GM12878 (cell line): Measurements from ENCODE around the gene SPSB2. TPM values are rescaled to one million over a fixed set of nuclear protein-coding genes. Genes with fewer than 3 reads are reported as not detected.

Source experiments
- ATAC-seq: fragments of 200-7000 bp; cut with Tn5 transposase; 3 replicates; pipeline ENCODE4 v1.9.1; 2020; ENCODE audit warnings: mild to moderate bottlenecking, moderate library complexity
- BruUV-seq: library from RNA; stranded (reverse); fragments of 400-500 nt; replicated peaks from 2 replicates; lab custom pipeline; 2021; lab: Mats Ljungman, UMichigan
- CTCF ChIA-PET: fragments of 300-600 bp; sonication (Branson Sonifier 250); formaldehyde crosslinking; extraction: SDS; loops from one replicate; lab custom pipeline; 2021; ENCODE audit warnings: inconsistent platforms; lab: Yijun Ruan, JAX
- POLR2A ChIA-PET: fragments of 350-600 bp; formaldehyde crosslinking; extraction: SDS; loops from one replicate; lab custom pipeline; 2021; ENCODE audit warnings: inconsistent platforms; lab: Charles Lee
- RAD21 ChIA-PET: fragments of 300-600 bp; sonication (Branson Sonifier 250); formaldehyde crosslinking; loops from one replicate; lab custom pipeline; 2023; ENCODE audit warnings: antibody characterized with exemption; ENCODE audit not compliant: unreplicated experiment; lab: Charles Lee
- SMC1A ChIA-PET: fragments of 300-600 bp; sonication (Branson Sonifier 250); formaldehyde crosslinking; loops from one replicate; lab custom pipeline; 2023; ENCODE audit not compliant: unreplicated experiment, uncharacterized antibody; lab: Charles Lee
- DNase-seq: peaks from one replicate; pipeline ENCODE4 v3.0.0-alpha.2; 2011; ENCODE audit warnings: low read depth, low spot score
- FAIRE-seq: peaks from 3 replicates; lab custom pipeline; 2011; peaks lifted over from hg19 to GRCh38; lab: Jason Lieb, UNC
- H2AFZ ChIP-seq: 2 replicates; pipeline ENCODE4 v1.6.0; 2011; ENCODE audit warnings: low read depth, low read length, control low read depth; ENCODE audit not compliant: control insufficient read depth
- H3K27ac ChIP-seq: 2 replicates; pipeline ENCODE4 v1.5.1; 2011; ENCODE audit warnings: control low read depth; ENCODE audit not compliant: control insufficient read depth, insufficient read depth
- H3K27me3 ChIP-seq, 2 experiments: replicated peaks in 1 of 2; 2 replicates each; pipeline versions ENCODE4 v1.6.0 to v1.6.1; 2011; ENCODE audit warnings: low read length in 1 of 2; ENCODE audit not compliant: control insufficient read depth in 2 of 2, insufficient read depth in 2 of 2
- H3K36me3 ChIP-seq, 2 experiments: 2 replicates each; pipeline ENCODE4 v1.5.1; 2011; ENCODE audit warnings: low read length in 1 of 2; ENCODE audit not compliant: control insufficient read depth in 2 of 2, insufficient read depth in 2 of 2
- H3K4me1 ChIP-seq: 2 replicates; pipeline ENCODE4 v1.6.1; 2011; ENCODE audit warnings: mild to moderate bottlenecking, low read length, moderate library complexity, mixed read lengths; ENCODE audit not compliant: control insufficient read depth, insufficient read depth
- H3K4me2 ChIP-seq: 2 replicates; pipeline ENCODE4 v1.6.0; 2011; ENCODE audit warnings: control low read depth; ENCODE audit not compliant: control insufficient read depth, insufficient read depth
- H3K4me3 ChIP-seq: fragments of 200-600 bp; sonication (generic); 2 replicates; pipeline ENCODE4 v1.5.1; 2016
- H3K79me2 ChIP-seq: 2 replicates; pipeline ENCODE4 v1.6.0; 2011; ENCODE audit warnings: low read length; ENCODE audit not compliant: control insufficient read depth, insufficient read depth
- H3K9ac ChIP-seq: 2 replicates; pipeline ENCODE4 v1.8.0; 2011; ENCODE audit warnings: low read length, control low read depth, mixed read lengths; ENCODE audit not compliant: control insufficient read depth, insufficient read depth
- H3K9me3 ChIP-seq: replicated peaks from 3 replicates; pipeline ENCODE4 v1.5.1; 2011; ENCODE audit warnings: mild to moderate bottlenecking, low read length; ENCODE audit not compliant: control insufficient read depth, insufficient read depth
- H4K20me1 ChIP-seq: 2 replicates; pipeline ENCODE4 v1.6.0; 2011; ENCODE audit not compliant: control insufficient read depth, insufficient read depth
- BMI1 ChIP-seq: fragments of 450-650 bp; IDR thresholded peaks from 2 replicates; pipeline ENCODE4 v1.6.1; 2016; ENCODE audit warnings: mild to moderate bottlenecking, moderate library complexity, borderline replicate concordance
- CBX3 ChIP-seq: fragments of 200-600 bp; sonication (generic); IDR thresholded peaks from 2 replicates; pipeline ENCODE4 v1.6.1; 2016; ENCODE audit warnings: low read depth, borderline replicate concordance
- EGR1 ChIP-seq, 2 experiments: IDR thresholded peaks; 1 replicate in 1 of 2; 2 replicates in 1 of 2; pipeline ENCODE4 v1.6.1; 2011 to 2012; ENCODE audit warnings: low read depth in 2 of 2, low read length in 2 of 2, borderline replicate concordance in 1 of 2, mild to moderate bottlenecking in 1 of 2, moderate library complexity in 1 of 2
- EZH2 ChIP-seq: IDR thresholded peaks from 2 replicates; pipeline ENCODE4 v1.6.1; 2012; ENCODE audit warnings: low read depth, mild to moderate bottlenecking, control low read depth, inconsistent platforms, low read length, borderline replicate concordance; ENCODE audit not compliant: control insufficient read depth
- HDAC2 ChIP-seq: fragments of 200-600 bp; sonication (generic); IDR thresholded peaks from 2 replicates; pipeline ENCODE4 v1.6.1; 2017
- KDM1A ChIP-seq: fragments of 200-600 bp; sonication (generic); IDR thresholded peaks from 2 replicates; pipeline ENCODE4 v1.6.1; 2016; ENCODE audit warnings: borderline replicate concordance
- POU2F2 ChIP-seq: IDR thresholded peaks from 3 replicates; pipeline ENCODE4 v1.6.1; 2011; ENCODE audit warnings: low read depth, mild to moderate bottlenecking, low read length, borderline replicate concordance
- RAD21 ChIP-seq: IDR thresholded peaks from 2 replicates; pipeline ENCODE4 v1.6.1; 2011; ENCODE audit warnings: mild to moderate bottlenecking, low read depth, low read length, moderate library complexity; ENCODE audit not compliant: insufficient read depth
- RB1 ChIP-seq: fragments of 450-650 bp; formaldehyde crosslinking; IDR thresholded peaks from 2 replicates; pipeline ENCODE4 v1.6.1; 2017; ENCODE audit warnings: mild to moderate bottlenecking, borderline replicate concordance
- RFX5 ChIP-seq: IDR thresholded peaks from 2 replicates; pipeline ENCODE4 v1.6.1; 2011; ENCODE audit warnings: low read depth, low read length, improper control_type of control experiment
- TARDBP ChIP-seq: IDR thresholded peaks from 2 replicates; pipeline ENCODE4 v1.6.1; 2016; ENCODE audit warnings: borderline replicate concordance
- YBX1 ChIP-seq: fragments of 450-650 bp; IDR thresholded peaks from 2 replicates; pipeline ENCODE4 v1.6.1; 2016; ENCODE audit warnings: antibody characterized with exemption
- WGBS: methylation state at CpG from one replicate; pipeline ENCODE4 v1.1.6; 2016; ENCODE audit warnings: low lambda C conversion rate; ENCODE audit not compliant: insufficient replicate concordance, insufficient coverage; ENCODE audit errors: missing lambda C conversion rate; 5-methylcytosine and 5-hydroxymethylcytosine counted together
- in situ Hi-C: fragments of 300-500 bp; cut with MboI; formaldehyde crosslinking; loops from 9 replicates; pipeline ENCODE4 v1.14.3; 2018; ENCODE audit warnings: mixed read lengths
- intact Hi-C: fragments of 100-400 bp; cut with micrococcal nuclease; formaldehyde crosslinking; loops from one replicate; pipeline ENCODE4 v1.14.2; 2022; ENCODE audit not compliant: unreplicated experiment
- polyA plus RNA-seq, 11 experiments: library from polyadenylated mRNA; depleted of rRNA in 4 of 11; unstranded in 6 of 11; stranded (reverse) in 5 of 11; fragments of >200 nt; fragmentation: Nextera tagmentation in 4 of 11; fragmentation: Illumina TruSeq in 1 of 11; extraction: Ambion mirVana in 4 of 11; extraction: Trizol in 1 of 11; gene quantifications; 1 replicate in 1 of 11; 2 replicates in 10 of 11; pipeline versions ENCODE4 v1.2.1 to v1.2.3, GENCODE V29; 2011 to 2016; ENCODE audit warnings: inconsistent platforms in 2 of 11, missing spikeins in 2 of 11, low read depth in 1 of 11
- total RNA-seq, 4 experiments: library from RNA; depleted of rRNA in 3 of 4; stranded (reverse); fragments of >200 nt in 3 of 4; fragmentation: Illumina TruSeq in 1 of 4; extraction: Trizol in 1 of 4; gene quantifications; 2 replicates each; pipeline versions ENCODE4 v1.2.1 to v1.2.3, GENCODE V29; 2013 to 2021
- TF ChIP-seq, protein P1 (sequence below): fragments of 150-350 bp; IDR thresholded peaks from 2 replicates; pipeline ENCODE4 v1.6.1; 2016; ENCODE audit warnings: low read depth, low read length
- TF ChIP-seq, protein P2 (sequence below): IDR thresholded peaks from 2 replicates; pipeline ENCODE4 v1.6.1; 2011; ENCODE audit warnings: low read depth, mild to moderate bottlenecking, low read length, moderate library complexity, borderline replicate concordance; ENCODE audit errors: extremely low read depth
- TF ChIP-seq, protein P3 (sequence below): IDR thresholded peaks from 2 replicates; pipeline ENCODE4 v1.6.1; 2012; ENCODE audit warnings: improper control_type of control experiment, low read depth, low read length; ENCODE audit not compliant: insufficient replicate concordance

SPSB2 gene
- total and polyA plus RNA-seq, 10 of the 15 experiments (the other 5 are each of a cell fraction or from before 2014, with no cell fraction given), result 0.08 to 5.6 (median 2.7) TPM

DNA sequence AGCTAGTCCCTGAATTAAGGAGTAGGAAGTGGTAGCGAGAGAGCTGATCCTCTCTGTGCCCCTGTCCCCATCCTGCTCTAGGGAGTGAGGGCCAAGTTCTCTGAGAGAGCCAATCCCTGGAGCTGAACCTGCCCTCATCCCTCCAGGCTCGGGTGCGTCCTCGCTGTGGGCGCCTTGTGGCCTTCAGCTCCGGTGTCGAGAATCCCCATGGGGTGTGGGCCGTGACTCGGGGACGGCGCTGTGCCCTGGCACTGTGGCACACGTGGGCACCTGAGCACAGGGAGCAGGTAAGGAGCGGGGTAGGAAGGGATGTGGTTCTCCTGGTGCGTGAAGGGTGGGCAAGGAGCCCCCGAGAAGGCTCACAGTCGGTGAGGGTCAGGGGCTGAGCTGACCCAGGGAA lies 34.2 kb downstream of the SPSB2 start:
- no peak for FAIRE-seq
- no TSS peak for BruUV-seq
- TF ChIP-seq RAD21 (no peak), KDM1A (no peak), YBX1 (no peak), RFX5 (no peak), EZH2 (no peak), RB1 (no peak), BMI1 (no peak), CBX3 (no peak), EGR1 (IDR thresholded peaks at IDR 0.05; ENCODE audit: borderline replicate concordance in 1 of 2, low read depth in 2 of 2, low read length in 2 of 2) (no peak), TARDBP (no peak), POU2F2 (no peak), HDAC2 (no peak)
- TF ChIP-seq, protein P1, sequence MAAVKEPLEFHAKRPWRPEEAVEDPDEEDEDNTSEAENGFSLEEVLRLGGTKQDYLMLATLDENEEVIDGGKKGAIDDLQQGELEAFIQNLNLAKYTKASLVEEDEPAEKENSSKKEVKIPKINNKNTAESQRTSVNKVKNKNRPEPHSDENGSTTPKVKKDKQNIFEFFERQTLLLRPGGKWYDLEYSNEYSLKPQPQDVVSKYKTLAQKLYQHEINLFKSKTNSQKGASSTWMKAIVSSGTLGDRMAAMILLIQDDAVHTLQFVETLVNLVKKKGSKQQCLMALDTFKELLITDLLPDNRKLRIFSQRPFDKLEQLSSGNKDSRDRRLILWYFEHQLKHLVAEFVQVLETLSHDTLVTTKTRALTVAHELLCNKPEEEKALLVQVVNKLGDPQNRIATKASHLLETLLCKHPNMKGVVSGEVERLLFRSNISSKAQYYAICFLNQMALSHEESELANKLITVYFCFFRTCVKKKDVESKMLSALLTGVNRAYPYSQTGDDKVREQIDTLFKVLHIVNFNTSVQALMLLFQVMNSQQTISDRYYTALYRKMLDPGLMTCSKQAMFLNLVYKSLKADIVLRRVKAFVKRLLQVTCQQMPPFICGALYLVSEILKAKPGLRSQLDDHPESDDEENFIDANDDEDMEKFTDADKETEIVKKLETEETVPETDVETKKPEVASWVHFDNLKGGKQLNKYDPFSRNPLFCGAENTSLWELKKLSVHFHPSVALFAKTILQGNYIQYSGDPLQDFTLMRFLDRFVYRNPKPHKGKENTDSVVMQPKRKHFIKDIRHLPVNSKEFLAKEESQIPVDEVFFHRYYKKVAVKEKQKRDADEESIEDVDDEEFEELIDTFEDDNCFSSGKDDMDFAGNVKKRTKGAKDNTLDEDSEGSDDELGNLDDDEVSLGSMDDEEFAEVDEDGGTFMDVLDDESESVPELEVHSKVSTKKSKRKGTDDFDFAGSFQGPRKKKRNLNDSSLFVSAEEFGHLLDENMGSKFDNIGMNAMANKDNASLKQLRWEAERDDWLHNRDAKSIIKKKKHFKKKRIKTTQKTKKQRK, result no peak
- TF ChIP-seq, protein P2, sequence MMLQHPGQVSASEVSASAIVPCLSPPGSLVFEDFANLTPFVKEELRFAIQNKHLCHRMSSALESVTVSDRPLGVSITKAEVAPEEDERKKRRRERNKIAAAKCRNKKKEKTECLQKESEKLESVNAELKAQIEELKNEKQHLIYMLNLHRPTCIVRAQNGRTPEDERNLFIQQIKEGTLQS, result no peak
- TF ChIP-seq, protein P3, sequence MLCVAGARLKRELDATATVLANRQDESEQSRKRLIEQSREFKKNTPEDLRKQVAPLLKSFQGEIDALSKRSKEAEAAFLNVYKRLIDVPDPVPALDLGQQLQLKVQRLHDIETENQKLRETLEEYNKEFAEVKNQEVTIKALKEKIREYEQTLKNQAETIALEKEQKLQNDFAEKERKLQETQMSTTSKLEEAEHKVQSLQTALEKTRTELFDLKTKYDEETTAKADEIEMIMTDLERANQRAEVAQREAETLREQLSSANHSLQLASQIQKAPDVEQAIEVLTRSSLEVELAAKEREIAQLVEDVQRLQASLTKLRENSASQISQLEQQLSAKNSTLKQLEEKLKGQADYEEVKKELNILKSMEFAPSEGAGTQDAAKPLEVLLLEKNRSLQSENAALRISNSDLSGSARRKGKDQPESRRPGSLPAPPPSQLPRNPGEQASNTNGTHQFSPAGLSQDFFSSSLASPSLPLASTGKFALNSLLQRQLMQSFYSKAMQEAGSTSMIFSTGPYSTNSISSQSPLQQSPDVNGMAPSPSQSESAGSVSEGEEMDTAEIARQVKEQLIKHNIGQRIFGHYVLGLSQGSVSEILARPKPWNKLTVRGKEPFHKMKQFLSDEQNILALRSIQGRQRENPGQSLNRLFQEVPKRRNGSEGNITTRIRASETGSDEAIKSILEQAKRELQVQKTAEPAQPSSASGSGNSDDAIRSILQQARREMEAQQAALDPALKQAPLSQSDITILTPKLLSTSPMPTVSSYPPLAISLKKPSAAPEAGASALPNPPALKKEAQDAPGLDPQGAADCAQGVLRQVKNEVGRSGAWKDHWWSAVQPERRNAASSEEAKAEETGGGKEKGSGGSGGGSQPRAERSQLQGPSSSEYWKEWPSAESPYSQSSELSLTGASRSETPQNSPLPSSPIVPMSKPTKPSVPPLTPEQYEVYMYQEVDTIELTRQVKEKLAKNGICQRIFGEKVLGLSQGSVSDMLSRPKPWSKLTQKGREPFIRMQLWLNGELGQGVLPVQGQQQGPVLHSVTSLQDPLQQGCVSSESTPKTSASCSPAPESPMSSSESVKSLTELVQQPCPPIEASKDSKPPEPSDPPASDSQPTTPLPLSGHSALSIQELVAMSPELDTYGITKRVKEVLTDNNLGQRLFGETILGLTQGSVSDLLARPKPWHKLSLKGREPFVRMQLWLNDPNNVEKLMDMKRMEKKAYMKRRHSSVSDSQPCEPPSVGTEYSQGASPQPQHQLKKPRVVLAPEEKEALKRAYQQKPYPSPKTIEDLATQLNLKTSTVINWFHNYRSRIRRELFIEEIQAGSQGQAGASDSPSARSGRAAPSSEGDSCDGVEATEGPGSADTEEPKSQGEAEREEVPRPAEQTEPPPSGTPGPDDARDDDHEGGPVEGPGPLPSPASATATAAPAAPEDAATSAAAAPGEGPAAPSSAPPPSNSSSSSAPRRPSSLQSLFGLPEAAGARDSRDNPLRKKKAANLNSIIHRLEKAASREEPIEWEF, result no peak

More for the DNA sequence above, 34.2 kb downstream of the SPSB2 start:
- ChIA-PET POLR2A (interaction anchor here (1.4 kb wide), 1 partner anchor 34 kb away, joined by 3 read pairs; the partner anchor contains the start of gene SPSB2), SMC1A (interaction anchor here (0.9 to 5.1 kb wide), 2 partner anchors 12 to 22 kb away, joined by 3 to 22 read pairs; partner anchors contain the start of genes CDCA3 and USP5), CTCF (interaction anchor here (0.6 to 1.8 kb wide), 4 partner anchors 8 to 286 kb away, joined by 3 to 6 read pairs (median 4); partner anchors contain the start of gene SPSB2), RAD21 (interaction anchor here (2.0 to 2.3 kb wide), 2 partner anchors 12 to 85 kb away, joined by 8 to 12 read pairs; partner anchors contain the start of genes CDCA3 and MLF2)
- H3K36me3 ChIP-seq, result no peaks in the 10 kb centered on the region
- no peaks in the 10 kb centered on the region for H3K27me3 ChIP-seq
- no peak overlapping the region for H3K9ac ChIP-seq
- peaks cover 10% of the 10 kb centered on the region for H3K4me1 ChIP-seq
- H3K4me2 ChIP-seq, result no peak overlapping the region
- no peak for DNase-seq
- no peaks in the 10 kb centered on the region for H3K9me3 ChIP-seq
- H3K4me3 ChIP-seq, result no peak overlapping the region
- in situ Hi-C loops (no loop called here), intact Hi-C loops (no loop called here)
- no peaks in the 10 kb centered on the region for H3K79me2 ChIP-seq
- 78% methylated on average over 16 of the region's 16 CpGs for WGBS
- H3K27ac ChIP-seq, result no peak overlapping the region
- no peaks in the 10 kb centered on the region for H4K20me1 ChIP-seq
- no peak overlapping the region for H2AFZ ChIP-seq
- ATAC-seq, result no peak
